IPS-20b (cell line): ENCODE data around the gene ADAMTS2.

Source experiments
- H3K27ac ChIP-seq: one replicate; pipeline ENCODE4 v1.5.1; 2013; ENCODE audit warnings: low read length
- H3K27me3 ChIP-seq: 2 replicates; pipeline ENCODE4 v1.6.1; 2013; ENCODE audit warnings: mild to moderate bottlenecking, low read length, inconsistent platforms; ENCODE audit not compliant: insufficient read depth
- H3K36me3 ChIP-seq: 2 replicates; pipeline ENCODE4 v1.6.1; 2013; ENCODE audit warnings: low read depth, mild to moderate bottlenecking, inconsistent platforms, low read length, moderate library complexity; ENCODE audit not compliant: insufficient read depth
- H3K4me1 ChIP-seq: 2 replicates; pipeline ENCODE4 v1.6.1; 2013; ENCODE audit warnings: mild to moderate bottlenecking, control low read depth, inconsistent platforms, low read length, moderate library complexity; ENCODE audit not compliant: insufficient read depth
- H3K4me3 ChIP-seq: 2 replicates; pipeline ENCODE4 v1.5.1; 2013; ENCODE audit warnings: mild to moderate bottlenecking, low read length, inconsistent platforms
- H3K9ac ChIP-seq: 2 replicates; pipeline ENCODE4 v1.6.1; 2013; ENCODE audit warnings: low read depth, mild to moderate bottlenecking, inconsistent platforms, low read length, moderate library complexity
- H3K9me3 ChIP-seq: 2 replicates; pipeline ENCODE4 v1.6.1; 2013; ENCODE audit warnings: mild to moderate bottlenecking, low read depth, low read length, inconsistent platforms; ENCODE audit not compliant: insufficient read depth

ADAMTS2 gene

GRCh38 chr5:179127136-179128040 lies 217.9 kb downstream of the ADAMTS2 start:
- H3K9ac ChIP-seq = no peak overlapping the region
- H3K4me3 ChIP-seq = no peak overlapping the region
- H3K9me3 ChIP-seq = peaks cover 18% of the 10 kb centered on the region
- H3K27me3 ChIP-seq = no peaks in the 10 kb centered on the region
- no peaks in the 10 kb centered on the region for H3K4me1 ChIP-seq
- no peak overlapping the region for H3K27ac ChIP-seq
- H3K36me3 ChIP-seq = no peaks in the 10 kb centered on the region

DNA sequence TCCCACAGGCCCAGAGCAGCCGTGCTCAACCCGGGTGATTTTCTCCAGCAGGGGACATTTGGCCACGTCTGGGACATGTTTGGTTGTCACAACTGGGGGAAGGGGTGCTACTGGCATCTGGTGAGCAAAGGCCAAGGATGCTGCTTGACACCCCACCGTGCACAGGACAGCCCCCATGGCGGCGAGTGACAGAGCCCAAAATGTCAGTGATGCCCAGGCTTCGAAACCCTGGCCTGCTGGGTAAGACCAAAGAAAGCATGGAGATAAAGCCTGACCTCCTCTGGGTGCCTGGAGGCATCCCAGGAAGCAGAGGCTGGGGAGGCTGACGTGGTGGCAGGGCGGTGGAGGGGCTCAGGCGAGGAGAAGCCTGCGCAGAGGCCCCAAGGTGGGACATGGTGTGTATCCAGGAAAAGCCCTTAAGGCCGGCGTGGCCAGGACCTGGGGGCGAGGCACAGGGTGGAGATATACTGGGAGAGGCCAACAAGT lies 218.7 kb downstream of the ADAMTS2 start:
- H3K9me3 ChIP-seq = peaks cover 23% of the 10 kb centered on the region
- no peaks in the 10 kb centered on the region for H3K27me3 ChIP-seq
- H3K4me1 ChIP-seq = no peaks in the 10 kb centered on the region
- H3K9ac ChIP-seq = no peak overlapping the region
- H3K27ac ChIP-seq = no peak overlapping the region
- H3K36me3 ChIP-seq = no peaks in the 10 kb centered on the region
- H3K4me3 ChIP-seq = no peak overlapping the region

DNA sequence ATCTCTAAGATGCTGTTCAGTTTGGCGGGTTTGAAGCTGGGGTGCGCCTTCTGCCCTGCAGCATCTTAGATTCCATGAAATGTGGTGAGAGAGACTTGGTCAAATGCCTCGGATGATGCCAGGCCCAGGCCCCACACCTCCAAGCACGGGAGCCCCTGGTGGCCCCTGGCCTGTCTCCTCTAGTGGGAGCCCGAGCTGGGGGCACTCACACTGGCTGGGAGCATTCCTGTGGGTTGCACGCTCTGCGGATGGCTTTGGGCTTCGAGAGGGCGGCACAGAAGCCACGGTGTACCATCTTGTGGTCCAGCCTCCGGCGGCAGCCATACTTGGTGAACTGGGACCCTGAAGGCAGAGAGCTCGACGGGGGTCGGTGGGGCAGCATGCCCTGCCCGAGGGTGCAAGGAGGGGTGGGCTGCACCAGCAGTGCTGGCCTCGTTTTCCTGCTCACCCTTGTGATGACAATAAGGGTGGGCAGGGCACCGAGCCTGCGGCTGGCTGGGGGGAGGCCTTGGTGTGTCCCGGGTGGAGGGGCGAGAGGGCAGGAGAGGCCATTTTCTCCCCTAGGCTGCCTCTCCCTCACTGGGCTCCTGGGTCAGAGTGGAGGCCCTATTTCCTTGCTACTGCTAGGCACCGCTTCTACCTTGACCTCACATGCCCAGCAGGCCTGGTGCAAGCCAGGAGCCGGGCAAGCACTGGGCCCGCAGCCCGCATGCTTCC lies 219.3 kb downstream of the ADAMTS2 start:
- Histone ChIP-seq H3K36me3 (no peaks in the 10 kb centered on the region), H3K9me3 (peaks cover 23% of the 10 kb centered on the region), H3K27ac (no peak overlapping the region), H3K9ac (no peak overlapping the region), H3K4me1 (no peaks in the 10 kb centered on the region), H3K27me3 (no peaks in the 10 kb centered on the region), H3K4me3 (no peak overlapping the region)

DNA sequence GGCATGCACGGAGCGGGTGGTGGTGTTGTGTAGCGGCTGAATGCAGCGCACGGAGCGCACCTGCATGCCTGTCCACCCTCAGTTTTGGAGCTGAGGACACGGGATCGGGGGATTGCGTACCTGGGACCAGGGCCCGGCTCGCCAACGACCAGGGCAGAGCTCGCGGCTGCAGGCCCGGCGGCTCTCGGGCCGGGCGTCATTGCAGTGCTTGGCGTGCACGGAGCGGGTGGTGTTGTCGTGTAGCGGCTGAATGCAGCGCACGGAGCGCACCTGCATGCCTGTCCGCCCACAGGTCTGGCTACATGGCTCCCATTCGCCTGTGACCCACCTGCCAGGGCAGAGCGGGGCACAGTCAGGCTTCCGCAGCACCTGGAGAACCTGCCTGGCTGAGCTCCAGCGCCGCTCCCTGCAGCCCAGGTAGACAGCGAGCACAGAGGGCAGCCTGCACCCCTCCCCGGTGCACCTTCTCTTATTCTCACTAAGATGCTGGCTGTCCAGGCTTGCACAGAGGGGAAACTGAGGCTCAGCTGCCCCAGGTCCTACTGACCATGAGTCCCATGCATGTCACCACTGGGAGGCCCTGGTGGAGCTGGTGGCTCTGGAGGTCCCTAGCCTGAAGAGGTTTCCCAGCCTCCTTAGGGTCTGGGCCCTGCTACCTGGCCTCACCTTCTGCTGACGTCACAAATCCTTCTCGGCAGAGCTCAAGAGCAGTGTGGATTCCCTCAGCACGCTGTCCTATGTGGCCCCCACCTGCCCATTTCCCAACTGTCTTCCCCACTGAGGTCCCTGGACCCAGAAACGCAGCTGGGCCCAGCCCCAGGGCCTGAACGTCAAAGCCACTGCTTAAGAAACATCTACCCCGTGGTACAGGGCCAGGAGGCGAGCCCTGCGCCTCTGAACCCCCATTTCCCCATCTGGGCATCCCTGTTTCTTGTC lies 220.1 kb downstream of the ADAMTS2 start:
- no peaks in the 10 kb centered on the region for H3K4me1 ChIP-seq
- H3K36me3 ChIP-seq = no peaks in the 10 kb centered on the region
- H3K9ac ChIP-seq = no peak overlapping the region
- H3K27ac ChIP-seq = no peak overlapping the region
- peaks cover 28% of the 10 kb centered on the region for H3K9me3 ChIP-seq
- no peaks in the 10 kb centered on the region for H3K27me3 ChIP-seq
- H3K4me3 ChIP-seq = no peak overlapping the region

- Histone ChIP-seq H3K27ac (no peak overlapping the region), H3K9me3 (peaks cover 36% of the 10 kb centered on the region), H3K36me3 (no peaks in the 10 kb centered on the region), H3K27me3 (no peaks in the 10 kb centered on the region), H3K4me3 (no peak overlapping the region), H3K9ac (no peak overlapping the region), H3K4me1 (no peaks in the 10 kb centered on the region)
These were observed 220.9 kb downstream of the ADAMTS2 start for GRCh38 chr5:179124273-179124852.

DNA sequence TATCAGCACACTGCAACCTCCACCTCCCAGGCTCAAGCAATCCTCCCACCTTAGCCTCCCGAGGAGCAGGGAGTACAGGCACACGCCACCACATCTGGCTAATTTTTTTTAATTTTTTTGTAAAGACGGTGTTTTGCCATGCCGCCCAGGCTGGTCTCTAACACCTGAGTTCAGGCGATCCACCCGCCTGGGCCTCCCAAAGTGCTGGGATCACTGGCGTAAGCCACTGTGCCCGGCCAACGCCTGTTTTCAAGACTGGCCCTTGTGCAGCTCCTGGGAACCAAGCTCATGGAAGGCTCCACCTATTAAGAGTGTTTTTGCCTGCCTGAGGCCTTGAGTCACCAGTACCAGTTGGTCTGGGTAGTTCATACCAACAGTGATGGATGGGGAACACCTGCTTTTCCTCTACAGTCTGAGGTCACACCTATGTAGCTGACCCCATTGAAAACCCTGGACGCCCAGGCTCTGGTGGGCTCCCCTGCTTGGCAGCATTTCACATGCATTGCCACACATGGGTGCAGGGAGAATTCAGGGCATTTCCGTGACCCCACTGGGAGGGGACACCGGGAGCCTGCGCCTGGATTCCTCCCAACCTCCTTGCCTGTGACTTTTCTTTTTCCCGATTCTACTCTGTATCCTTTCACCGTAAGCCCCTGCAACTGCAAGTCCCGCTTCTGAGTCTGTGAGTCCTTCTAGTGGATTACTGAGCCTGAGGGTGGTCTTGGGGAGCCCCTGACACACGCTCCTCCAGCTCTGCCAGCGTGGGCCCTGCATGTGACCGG lies 221.6 kb downstream of the ADAMTS2 start:
- peaks cover 42% of the 10 kb centered on the region for H3K9me3 ChIP-seq
- H3K36me3 ChIP-seq = no peaks in the 10 kb centered on the region
- no peaks in the 10 kb centered on the region for H3K27me3 ChIP-seq
- no peak overlapping the region for H3K27ac ChIP-seq
- no peak overlapping the region for H3K4me3 ChIP-seq
- H3K4me1 ChIP-seq = no peaks in the 10 kb centered on the region
- no peak overlapping the region for H3K9ac ChIP-seq

- Histone ChIP-seq H3K9me3 (peaks cover 48% of the 10 kb centered on the region), H3K27me3 (no peaks in the 10 kb centered on the region), H3K36me3 (no peaks in the 10 kb centered on the region), H3K9ac (no peak overlapping the region), H3K4me3 (no peak overlapping the region), H3K4me1 (no peaks in the 10 kb centered on the region), H3K27ac (no peak overlapping the region)
These were observed 222.2 kb downstream of the ADAMTS2 start for GRCh38 chr5:179123109-179123426.

GRCh38 chr5:179122411-179123108 lies 222.7 kb downstream of the ADAMTS2 start:
- Histone ChIP-seq H3K27ac (no peak overlapping the region), H3K4me3 (no peak overlapping the region), H3K9me3 (peaks cover 53% of the 10 kb centered on the region), H3K36me3 (no peaks in the 10 kb centered on the region), H3K27me3 (no peaks in the 10 kb centered on the region), H3K4me1 (no peaks in the 10 kb centered on the region), H3K9ac (no peak overlapping the region)

DNA sequence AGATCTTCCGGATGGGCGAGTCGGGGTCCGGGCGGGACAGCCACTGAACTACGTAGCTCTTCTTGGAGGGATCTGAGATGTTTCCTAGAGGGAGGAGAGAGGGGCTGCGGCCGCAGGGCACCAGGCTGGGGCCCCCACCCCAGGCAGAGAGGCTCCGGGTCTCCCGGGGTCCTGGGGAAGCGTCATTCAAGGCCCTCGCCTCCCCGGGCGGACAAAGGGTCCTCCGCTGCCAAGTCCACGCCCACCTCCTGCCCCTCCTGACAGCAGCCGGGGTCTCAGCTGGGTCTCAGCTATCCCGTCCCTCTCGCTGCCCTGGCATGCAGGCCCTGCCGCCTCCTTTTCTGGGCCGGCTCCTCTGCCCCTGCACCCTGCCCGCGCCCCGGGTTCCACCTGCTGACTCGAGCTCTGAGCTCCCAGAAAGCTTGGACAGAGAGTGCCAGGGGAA lies 223.6 kb downstream of the ADAMTS2 start:
- Histone ChIP-seq H3K27ac (no peak overlapping the region), H3K36me3 (no peaks in the 10 kb centered on the region), H3K9ac (no peak overlapping the region), H3K9me3 (peaks cover 60% of the 10 kb centered on the region), H3K27me3 (no peaks in the 10 kb centered on the region), H3K4me1 (no peaks in the 10 kb centered on the region), H3K4me3 (no peak overlapping the region)

DNA sequence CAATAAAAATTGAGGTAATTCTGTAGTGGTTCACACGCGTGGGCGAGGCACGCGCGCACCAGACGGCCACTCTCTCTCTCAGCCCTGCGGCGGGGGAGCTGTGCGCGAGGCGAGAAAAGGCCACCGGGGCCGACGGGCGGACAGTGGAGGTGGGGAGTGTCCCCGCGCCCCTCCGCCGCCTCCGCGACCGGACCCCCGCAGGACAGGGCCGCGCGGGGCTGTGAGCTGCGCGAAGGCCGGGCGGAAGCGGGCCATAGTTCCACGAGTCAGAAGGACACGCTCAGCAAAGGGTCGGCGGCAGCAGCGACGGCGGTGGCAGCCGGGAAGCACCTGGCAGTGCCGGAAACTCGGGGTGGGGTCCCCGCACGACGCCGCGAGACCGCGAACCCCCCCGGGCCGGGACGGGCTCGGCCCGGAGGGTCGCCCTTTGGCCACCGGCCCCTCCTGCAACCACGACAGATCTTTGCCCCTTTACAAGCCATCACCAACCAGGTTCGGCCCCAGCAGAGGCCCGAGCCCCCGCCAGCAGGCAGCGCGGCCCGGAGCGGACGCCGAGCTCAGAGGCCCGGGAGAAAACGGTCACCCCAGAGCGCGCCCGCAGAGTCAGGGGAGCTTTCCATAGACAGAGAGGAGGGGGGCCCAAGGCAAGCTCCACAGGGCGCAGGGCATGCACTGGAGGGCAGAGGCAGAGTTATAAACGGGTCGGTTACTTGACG lies 224.2 kb downstream of the ADAMTS2 start:
- H3K4me3 ChIP-seq = no peak overlapping the region
- H3K4me1 ChIP-seq = no peaks in the 10 kb centered on the region
- no peak overlapping the region for H3K9ac ChIP-seq
- no peak overlapping the region for H3K27ac ChIP-seq
- H3K9me3 ChIP-seq = peaks cover 66% of the 10 kb centered on the region
- H3K27me3 ChIP-seq = no peaks in the 10 kb centered on the region
- no peaks in the 10 kb centered on the region for H3K36me3 ChIP-seq
